ENCODE data around the gene LRP8.

- no peak for TF ChIP-seq PRDM15 (CRISPR knock-in tag; IDR thresholded peaks at IDR 0.05)
- no peak for TF ChIP-seq ZNF532 (CRISPR knock-in tag; IDR thresholded peaks at IDR 0.05; ENCODE audit: borderline replicate concordance)
- TF ChIP-seq ATF1 (CRISPR knock-in tag; IDR thresholded peaks at IDR 0.05): no peak
- no peak for TF ChIP-seq MAX (CRISPR knock-in tag; IDR thresholded peaks at IDR 0.05)
- no peak for TF ChIP-seq ATF3 (CRISPR knock-in tag; conservative IDR thresholded peaks at IDR 0.05)
- TF ChIP-seq CTCF (IDR thresholded peaks at IDR 0.05): no peak
- TF ChIP-seq ZNF512 (CRISPR knock-in tag; IDR thresholded peaks at IDR 0.05; ENCODE audit: borderline replicate concordance): no peak
- TF ChIP-seq USF1 (CRISPR knock-in tag; IDR thresholded peaks at IDR 0.05): no peak
- no peak for TF ChIP-seq ZNF219 (CRISPR knock-in tag; IDR thresholded peaks at IDR 0.05; ENCODE audit: borderline replicate concordance)
- TF ChIP-seq ZNF396 (CRISPR knock-in tag; IDR thresholded peaks at IDR 0.05; ENCODE audit: borderline replicate concordance): no peak
- no peak for TF ChIP-seq FOXP4 (CRISPR knock-in tag; IDR thresholded peaks at IDR 0.05)
- TF ChIP-seq ZSCAN18 (CRISPR knock-in tag; IDR thresholded peaks at IDR 0.05): no peak
- no peak for TF ChIP-seq GTF2I (CRISPR knock-in tag; conservative IDR thresholded peaks at IDR 0.05)
- TF ChIP-seq MLX (CRISPR knock-in tag; IDR thresholded peaks at IDR 0.05): no peak
Measured at GRCh38 chr1:53218201-53218600, 109.7 kb downstream of the LRP8 start.
